ENCODE measurements around the gene BBX. TPM values are rescaled to one million over a fixed set of nuclear protein-coding genes. Genes with fewer than 3 reads are reported as not detected.

BBX gene
- polyA plus RNA-seq, 1 donor = 32.0 TPM

- no peak overlapping the region for H3K4me3 ChIP-seq (ENCODE audit: low read length)
- no peaks in the 10 kb centered on the region for H3K4me1 ChIP-seq (ENCODE audit: control insufficient read depth, insufficient read depth, low read length)
- no peaks in the 10 kb centered on the region for H3K27me3 ChIP-seq (ENCODE audit: control insufficient read depth, insufficient read depth, low read length)
- DNase-seq = no peak
- no peaks in the 10 kb centered on the region for H3K9me3 ChIP-seq (ENCODE audit: control insufficient read depth, low read depth, low read length)
- H3K36me3 ChIP-seq (ENCODE audit: control insufficient read depth, insufficient read depth, low read length) = peaks cover 3% of the 10 kb centered on the region
- WGBS (ENCODE audit: insufficient coverage, low lambda C conversion rate) = 87% methylated on average over 2 of the region's 2 CpGs
- H3K27ac ChIP-seq (ENCODE audit: low read length) = no peak overlapping the region
Measured at GRCh38 chr3:107663266-107663665, 140.5 kb downstream of the BBX start.

GRCh38 chr3:107664614-107665013 lies 141.9 kb downstream of the BBX start:
- Histone ChIP-seq H3K27ac (ENCODE audit: low read length) (no peak overlapping the region), H3K36me3 (ENCODE audit: control insufficient read depth, insufficient read depth, low read length) (peaks cover 3% of the 10 kb centered on the region), H3K27me3 (ENCODE audit: control insufficient read depth, insufficient read depth, low read length) (no peaks in the 10 kb centered on the region), H3K9me3 (ENCODE audit: control insufficient read depth, low read depth, low read length) (no peaks in the 10 kb centered on the region), H3K4me1 (ENCODE audit: control insufficient read depth, insufficient read depth, low read length) (no peaks in the 10 kb centered on the region), H3K4me3 (ENCODE audit: low read length) (no peak overlapping the region)
- no peak for DNase-seq
- WGBS (ENCODE audit: insufficient coverage, low lambda C conversion rate) = 85% methylated on average over 2 of the region's 2 CpGs

GRCh38 chr3:107665351-107665750 lies 142.6 kb downstream of the BBX start:
- Histone ChIP-seq H3K4me1 (ENCODE audit: control insufficient read depth, insufficient read depth, low read length) (no peaks in the 10 kb centered on the region), H3K27me3 (ENCODE audit: control insufficient read depth, insufficient read depth, low read length) (no peaks in the 10 kb centered on the region), H3K36me3 (ENCODE audit: control insufficient read depth, insufficient read depth, low read length) (peaks cover 3% of the 10 kb centered on the region), H3K4me3 (ENCODE audit: low read length) (no peak overlapping the region), H3K27ac (ENCODE audit: low read length) (no peak overlapping the region), H3K9me3 (ENCODE audit: control insufficient read depth, low read depth, low read length) (no peaks in the 10 kb centered on the region)
- 97% methylated on average over 3 of the region's 4 CpGs for WGBS (ENCODE audit: insufficient coverage, low lambda C conversion rate)
- no peak for DNase-seq

GRCh38 chr3:107666853-107667252 lies 144.1 kb downstream of the BBX start:
- no peak for DNase-seq
- WGBS (ENCODE audit: insufficient coverage, low lambda C conversion rate) = no CpG with 5 or more reads among the region's 2 CpGs
- Histone ChIP-seq H3K27me3 (ENCODE audit: control insufficient read depth, insufficient read depth, low read length) (no peaks in the 10 kb centered on the region), H3K27ac (ENCODE audit: low read length) (no peak overlapping the region), H3K4me1 (ENCODE audit: control insufficient read depth, insufficient read depth, low read length) (no peaks in the 10 kb centered on the region), H3K9me3 (ENCODE audit: control insufficient read depth, low read depth, low read length) (no peaks in the 10 kb centered on the region), H3K4me3 (ENCODE audit: low read length) (no peak overlapping the region), H3K36me3 (ENCODE audit: control insufficient read depth, insufficient read depth, low read length) (peaks cover 3% of the 10 kb centered on the region)

GRCh38 chr3:107668416-107668815 lies 145.7 kb downstream of the BBX start:
- Histone ChIP-seq H3K9me3 (ENCODE audit: control insufficient read depth, low read depth, low read length) (no peaks in the 10 kb centered on the region), H3K4me1 (ENCODE audit: control insufficient read depth, insufficient read depth, low read length) (no peaks in the 10 kb centered on the region), H3K36me3 (ENCODE audit: control insufficient read depth, insufficient read depth, low read length) (peaks cover 3% of the 10 kb centered on the region), H3K4me3 (ENCODE audit: low read length) (no peak overlapping the region), H3K27ac (ENCODE audit: low read length) (no peak overlapping the region), H3K27me3 (ENCODE audit: control insufficient read depth, insufficient read depth, low read length) (no peaks in the 10 kb centered on the region)
- no peak for DNase-seq
- 100% methylated on average over 2 of the region's 5 CpGs for WGBS (ENCODE audit: insufficient coverage, low lambda C conversion rate)

GRCh38 chr3:107668963-107669362 lies 146.2 kb downstream of the BBX start:
- Histone ChIP-seq H3K36me3 (ENCODE audit: control insufficient read depth, insufficient read depth, low read length) (peaks cover 3% of the 10 kb centered on the region), H3K4me1 (ENCODE audit: control insufficient read depth, insufficient read depth, low read length) (no peaks in the 10 kb centered on the region), H3K4me3 (ENCODE audit: low read length) (no peak overlapping the region), H3K27me3 (ENCODE audit: control insufficient read depth, insufficient read depth, low read length) (no peaks in the 10 kb centered on the region), H3K9me3 (ENCODE audit: control insufficient read depth, low read depth, low read length) (no peaks in the 10 kb centered on the region), H3K27ac (ENCODE audit: low read length) (no peak overlapping the region)
- DNase-seq = no peak
- 82% methylated on average over 2 of the region's 3 CpGs for WGBS (ENCODE audit: insufficient coverage, low lambda C conversion rate)

- Histone ChIP-seq H3K27me3 (ENCODE audit: control insufficient read depth, insufficient read depth, low read length) (no peaks in the 10 kb centered on the region), H3K4me1 (ENCODE audit: control insufficient read depth, insufficient read depth, low read length) (no peaks in the 10 kb centered on the region), H3K36me3 (ENCODE audit: control insufficient read depth, insufficient read depth, low read length) (peaks cover 3% of the 10 kb centered on the region), H3K4me3 (ENCODE audit: low read length) (no peak overlapping the region), H3K27ac (ENCODE audit: low read length) (no peak overlapping the region), H3K9me3 (ENCODE audit: control insufficient read depth, low read depth, low read length) (no peaks in the 10 kb centered on the region)
- 100% methylated on average over 1 of the region's 1 CpG for WGBS (ENCODE audit: insufficient coverage, low lambda C conversion rate)
- no peak for DNase-seq
Measured at GRCh38 chr3:107669669-107670068, 146.9 kb downstream of the BBX start.

GRCh38 chr3:107670986-107671385 lies 148.2 kb downstream of the BBX start:
- Histone ChIP-seq H3K36me3 (ENCODE audit: control insufficient read depth, insufficient read depth, low read length) (no peaks in the 10 kb centered on the region), H3K27ac (ENCODE audit: low read length) (no peak overlapping the region), H3K4me1 (ENCODE audit: control insufficient read depth, insufficient read depth, low read length) (no peaks in the 10 kb centered on the region), H3K27me3 (ENCODE audit: control insufficient read depth, insufficient read depth, low read length) (no peaks in the 10 kb centered on the region), H3K9me3 (ENCODE audit: control insufficient read depth, low read depth, low read length) (no peaks in the 10 kb centered on the region), H3K4me3 (ENCODE audit: low read length) (no peak overlapping the region)
- no peak for DNase-seq
- WGBS (ENCODE audit: insufficient coverage, low lambda C conversion rate) = 100% methylated on average over 2 of the region's 3 CpGs

- Histone ChIP-seq H3K36me3 (ENCODE audit: control insufficient read depth, insufficient read depth, low read length) (no peaks in the 10 kb centered on the region), H3K4me1 (ENCODE audit: control insufficient read depth, insufficient read depth, low read length) (no peaks in the 10 kb centered on the region), H3K27me3 (ENCODE audit: control insufficient read depth, insufficient read depth, low read length) (no peaks in the 10 kb centered on the region), H3K9me3 (ENCODE audit: control insufficient read depth, low read depth, low read length) (no peaks in the 10 kb centered on the region), H3K4me3 (ENCODE audit: low read length) (no peak overlapping the region), H3K27ac (ENCODE audit: low read length) (no peak overlapping the region)
- no peak for DNase-seq
- WGBS (ENCODE audit: insufficient coverage, low lambda C conversion rate) = no CpG with 5 or more reads among the region's 7 CpGs
Measured at GRCh38 chr3:107674371-107674770, 151.6 kb downstream of the BBX start.

- DNase-seq = no peak
- Histone ChIP-seq H3K9me3 (ENCODE audit: control insufficient read depth, low read depth, low read length) (no peaks in the 10 kb centered on the region), H3K27ac (ENCODE audit: low read length) (no peak overlapping the region), H3K36me3 (ENCODE audit: control insufficient read depth, insufficient read depth, low read length) (no peaks in the 10 kb centered on the region), H3K4me3 (ENCODE audit: low read length) (no peak overlapping the region), H3K4me1 (ENCODE audit: control insufficient read depth, insufficient read depth, low read length) (no peaks in the 10 kb centered on the region), H3K27me3 (ENCODE audit: control insufficient read depth, insufficient read depth, low read length) (no peaks in the 10 kb centered on the region)
- 90% methylated on average over 4 of the region's 6 CpGs for WGBS (ENCODE audit: insufficient coverage, low lambda C conversion rate)
Measured at GRCh38 chr3:107675233-107675900, 152.6 kb downstream of the BBX start.
